ES-I3 (cell line): ENCODE results near the gene HMGB4.

Experiments used
- H3K36me3 ChIP-seq: 2 replicates; pipeline ENCODE4 v1.6.1; 2013; ENCODE audit warnings: mild to moderate bottlenecking, low read length, control low read depth, moderate library complexity; ENCODE audit not compliant: insufficient read depth
- H3K4me1 ChIP-seq: 2 replicates; pipeline ENCODE4 v1.6.1; 2013; ENCODE audit warnings: mild to moderate bottlenecking, control low read depth, low read length; ENCODE audit not compliant: insufficient read depth
- H3K9ac ChIP-seq: 2 replicates; pipeline ENCODE4 v1.6.1; 2013; ENCODE audit warnings: low read depth, mild to moderate bottlenecking, low read length, moderate library complexity
- H3K9me3 ChIP-seq: 2 replicates; pipeline ENCODE4 v1.6.1; 2013; ENCODE audit warnings: mild to moderate bottlenecking, low read length, moderate library complexity; ENCODE audit not compliant: control insufficient read depth, insufficient read depth

The HMGB4 gene

DNA sequence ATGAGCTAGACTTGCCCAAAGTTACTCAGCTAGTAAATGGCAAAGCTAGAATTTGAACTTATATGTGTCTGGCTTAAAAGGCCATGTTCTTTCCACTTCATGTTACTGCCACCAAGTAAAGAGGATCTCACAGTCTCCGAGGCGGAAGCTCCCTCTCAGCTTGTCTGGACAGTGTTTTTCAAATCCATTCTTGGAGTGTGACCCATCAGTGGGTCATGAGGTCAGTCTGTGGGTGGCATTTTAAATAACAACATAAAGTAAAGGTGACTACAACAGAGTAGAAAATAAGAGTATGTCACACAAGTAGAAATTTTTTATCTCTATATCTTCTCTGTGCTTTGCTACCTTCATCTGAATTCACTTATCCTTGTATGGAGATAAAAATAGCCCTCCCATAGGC is 3.2 kb upstream of the HMGB4 start:
- Histone ChIP-seq H3K9ac (no peak overlapping the region), H3K9me3 (no peaks in the 10 kb centered on the region), H3K4me1 (no peaks in the 10 kb centered on the region), H3K36me3 (no peaks in the 10 kb centered on the region)

DNA sequence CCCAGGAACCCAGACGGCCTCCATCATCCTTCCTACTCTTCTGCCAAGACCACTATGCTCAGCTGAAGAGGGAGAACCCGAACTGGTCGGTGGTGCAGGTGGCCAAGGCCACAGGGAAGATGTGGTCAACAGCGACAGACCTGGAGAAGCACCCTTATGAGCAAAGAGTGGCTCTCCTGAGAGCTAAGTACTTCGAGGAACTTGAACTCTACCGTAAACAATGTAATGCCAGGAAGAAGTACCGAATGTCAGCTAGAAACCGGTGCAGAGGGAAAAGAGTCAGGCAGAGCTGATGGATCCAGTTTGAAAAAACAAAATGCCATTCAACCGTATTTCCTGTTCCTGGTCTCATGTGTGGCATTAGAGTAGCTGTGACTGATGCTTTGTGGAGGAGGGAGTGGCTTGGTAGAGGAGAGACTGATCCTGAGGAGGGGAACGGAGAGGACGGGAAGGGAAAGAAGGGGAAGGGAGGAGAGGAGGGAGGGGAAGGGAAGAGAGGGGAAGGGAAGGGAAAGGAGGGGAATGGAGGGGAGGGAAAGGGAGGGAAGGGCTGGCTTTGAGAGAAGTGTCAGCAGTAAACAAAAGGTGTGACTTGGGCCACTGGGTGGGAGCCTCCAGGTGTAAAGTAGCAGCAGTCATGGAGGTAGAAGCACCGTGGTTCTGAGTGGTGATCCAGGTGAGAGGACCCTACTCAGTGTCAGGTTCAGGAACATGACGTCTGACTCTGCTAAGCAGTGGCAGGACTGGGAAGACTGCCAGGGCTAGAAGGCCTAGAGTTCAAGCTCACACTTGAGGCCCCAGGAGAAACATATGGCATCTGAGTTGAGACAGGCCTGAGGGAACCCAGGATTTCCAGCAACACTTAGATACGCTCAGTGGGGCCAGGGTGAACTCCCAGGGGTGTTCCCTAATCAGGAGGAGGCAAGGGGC is 846 bp downstream of the HMGB4 start:
- Histone ChIP-seq H3K36me3 (no peaks in the 10 kb centered on the region), H3K4me1 (no peaks in the 10 kb centered on the region), H3K9me3 (no peaks in the 10 kb centered on the region; the same call in 1 of the 2 replicates), H3K9ac (no peak overlapping the region)

DNA sequence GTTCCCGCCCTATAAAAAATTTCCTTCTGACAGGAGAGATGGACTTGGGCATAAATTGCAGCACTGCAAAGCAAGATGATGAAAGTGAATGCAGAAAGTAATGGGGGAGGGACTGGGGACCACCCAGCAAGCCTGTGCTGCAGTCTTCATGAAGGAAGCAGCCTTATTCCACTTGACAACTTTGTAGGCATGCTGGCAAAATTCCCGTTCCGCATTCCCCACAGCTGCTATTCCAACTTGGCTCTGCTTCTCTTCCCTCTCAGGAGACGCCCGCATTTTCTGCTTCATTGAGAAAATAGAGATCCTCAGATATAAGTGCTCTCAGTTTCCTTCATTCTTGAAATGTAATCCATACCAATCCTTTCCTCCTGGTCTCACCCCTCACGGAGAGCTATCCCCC is 2.4 kb downstream of the HMGB4 start:
- Histone ChIP-seq H3K9ac (no peak overlapping the region), H3K9me3 (no peaks in the 10 kb centered on the region; the same call in 1 of the 2 replicates), H3K36me3 (no peaks in the 10 kb centered on the region), H3K4me1 (no peaks in the 10 kb centered on the region)

DNA sequence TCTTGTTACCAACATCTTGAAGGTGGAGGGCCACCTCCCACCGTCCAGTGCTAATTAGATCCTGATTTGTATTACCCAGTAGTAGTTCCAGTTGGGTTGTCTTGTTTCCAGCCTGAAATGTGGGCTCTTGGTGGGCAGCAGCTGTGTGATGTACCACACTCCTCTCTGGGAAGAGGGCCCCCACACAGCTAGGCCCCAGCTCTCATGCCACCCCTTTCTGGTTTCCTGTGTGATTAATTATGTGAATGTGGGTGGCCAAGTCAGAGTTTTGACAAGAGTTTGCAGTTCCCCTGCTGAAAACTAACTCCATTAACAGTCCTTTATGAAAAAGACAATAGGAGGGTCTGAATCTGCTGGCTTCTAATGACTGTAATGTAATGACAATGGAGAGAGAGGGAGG is 3.8 kb downstream of the HMGB4 start:
- no peaks in the 10 kb centered on the region for H3K36me3 ChIP-seq

DNA sequence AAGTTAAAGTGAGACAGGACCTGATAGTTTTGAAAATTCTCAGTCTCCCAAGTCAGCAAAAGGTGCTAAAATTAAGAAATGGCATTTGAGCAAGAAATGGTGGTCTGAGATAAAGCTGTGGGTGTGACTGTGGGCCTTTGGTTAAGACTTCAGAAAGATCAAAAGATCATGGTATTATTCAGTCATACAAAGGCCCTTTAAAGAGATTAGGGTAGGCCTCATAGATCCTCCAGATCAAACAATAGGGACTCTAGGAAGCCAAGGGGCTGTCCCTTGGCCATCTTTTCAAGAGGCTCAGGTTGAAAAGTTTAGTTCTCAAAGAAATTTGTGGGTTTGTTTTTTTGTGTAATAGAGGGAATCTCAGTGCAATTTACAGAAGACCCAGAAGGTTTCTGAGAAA is 8.4 kb downstream of the HMGB4 start:
- Histone ChIP-seq H3K4me1 (no peaks in the 10 kb centered on the region), H3K36me3 (no peaks in the 10 kb centered on the region), H3K9ac (no peak overlapping the region), H3K9me3 (no peaks in the 10 kb centered on the region; the same call in 1 of the 2 replicates)

More for the DNA sequence above, 3.8 kb downstream of the HMGB4 start:
- Histone ChIP-seq H3K9me3 (no peaks in the 10 kb centered on the region; the same call in 1 of the 2 replicates), H3K4me1 (no peaks in the 10 kb centered on the region), H3K9ac (no peak overlapping the region)

DNA sequence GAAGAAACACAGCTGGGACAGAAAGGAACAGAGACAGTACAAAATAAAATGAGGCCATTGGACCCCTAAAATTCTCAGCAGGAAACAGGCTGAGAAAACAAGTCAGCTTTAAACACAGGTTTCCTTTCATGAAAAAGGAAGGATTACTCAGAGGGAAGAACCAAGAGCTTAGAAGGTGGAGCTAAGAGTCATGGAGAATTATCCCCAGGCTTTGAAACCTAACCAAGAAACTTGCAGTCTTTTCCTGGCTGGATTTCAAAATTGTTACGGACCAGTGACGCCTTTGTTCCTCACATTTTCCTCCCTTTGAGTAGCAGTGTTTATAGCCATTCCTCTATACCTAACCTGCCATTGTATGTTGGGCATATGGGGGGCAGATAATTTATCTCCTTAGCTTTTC is 8.8 kb downstream of the HMGB4 start:
- no peaks in the 10 kb centered on the region for H3K4me1 ChIP-seq
- H3K36me3 ChIP-seq, result no peaks in the 10 kb centered on the region
- H3K9me3 ChIP-seq, result no peaks in the 10 kb centered on the region
- no peak overlapping the region for H3K9ac ChIP-seq

DNA sequence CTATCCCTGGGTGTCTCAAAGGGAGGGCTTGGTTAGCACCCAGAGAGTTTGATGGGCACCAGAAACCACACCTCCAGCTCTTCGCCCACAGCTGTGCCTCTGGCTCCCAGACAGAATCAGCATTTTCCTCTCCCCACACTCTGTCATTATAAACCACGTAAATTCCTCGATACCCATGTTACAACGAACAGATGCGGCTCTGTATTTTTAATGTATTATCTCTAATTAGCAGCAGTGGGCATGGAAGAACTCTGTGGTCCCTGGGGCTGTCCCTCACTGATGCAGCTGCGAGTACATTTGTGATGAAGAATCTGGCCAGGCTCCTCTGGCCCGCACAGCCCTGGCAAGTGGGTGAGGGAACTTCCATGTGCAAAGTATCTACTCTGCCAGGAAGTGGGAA is 10.8 kb downstream of the HMGB4 start:
- no peaks in the 10 kb centered on the region for H3K4me1 ChIP-seq
- no peaks in the 10 kb centered on the region for H3K36me3 ChIP-seq
- no peak overlapping the region for H3K9ac ChIP-seq
- H3K9me3 ChIP-seq, result no peaks in the 10 kb centered on the region; the same call in 1 of the 2 replicates

DNA sequence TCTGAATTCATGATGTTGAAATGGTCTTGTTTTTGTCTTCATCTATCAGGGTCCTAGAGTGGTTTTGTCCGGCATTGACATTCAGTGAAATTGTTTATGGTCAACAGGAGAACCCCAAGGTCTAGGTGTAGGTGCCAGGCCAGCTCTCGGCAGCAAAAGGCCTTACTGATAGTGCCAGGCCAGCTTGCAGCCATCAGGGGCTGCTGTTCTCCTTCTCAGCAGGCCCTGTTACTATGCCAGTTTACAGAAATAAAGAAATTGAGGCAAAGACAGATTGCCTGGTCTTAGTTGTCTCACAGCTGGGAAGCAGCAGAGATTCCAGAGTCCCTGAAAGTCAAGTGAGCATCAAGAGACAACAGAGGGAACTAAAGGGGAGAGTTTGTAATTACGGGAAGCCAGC is 12.0 kb downstream of the HMGB4 start:
- Histone ChIP-seq H3K9ac (no peak overlapping the region), H3K4me1 (no peaks in the 10 kb centered on the region), H3K9me3 (no peaks in the 10 kb centered on the region; the same call in 1 of the 2 replicates), H3K36me3 (no peaks in the 10 kb centered on the region)

DNA sequence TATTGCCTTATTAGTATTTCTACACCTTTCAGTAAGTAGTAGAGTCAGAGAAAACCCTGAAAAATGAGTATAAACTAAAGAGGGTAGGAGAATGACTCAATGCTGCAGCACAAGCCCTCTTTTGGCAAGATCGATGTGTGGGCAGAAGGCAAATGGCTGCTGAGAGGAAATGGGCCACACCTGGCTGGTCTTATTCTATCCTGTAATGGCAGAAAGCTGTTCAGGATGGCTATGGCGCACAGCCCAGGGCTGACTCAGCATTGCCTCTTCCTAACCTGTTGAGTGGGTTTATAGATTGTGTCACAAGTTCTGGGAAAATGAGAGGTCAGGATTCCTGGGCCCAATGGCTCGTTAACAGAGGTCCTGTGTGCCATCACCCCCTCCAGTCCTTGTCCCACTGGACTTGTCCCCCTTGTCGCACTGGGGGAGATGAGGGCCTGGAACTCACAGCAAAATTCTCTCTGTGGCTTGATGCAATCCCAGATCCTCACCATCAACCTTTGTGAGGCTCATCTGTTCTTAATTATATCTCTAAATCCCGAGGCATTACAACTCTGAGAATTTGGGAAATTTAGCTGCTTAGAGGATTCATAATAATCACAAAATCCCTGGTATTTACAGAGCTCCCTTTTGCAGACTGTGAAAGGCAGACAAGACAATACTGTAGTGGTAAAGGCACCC is 13.2 kb downstream of the HMGB4 start:
- H3K9me3 ChIP-seq, result no peaks in the 10 kb centered on the region; the same call in 1 of the 2 replicates
- H3K9ac ChIP-seq, result no peak overlapping the region
- H3K36me3 ChIP-seq, result no peaks in the 10 kb centered on the region
- H3K4me1 ChIP-seq, result no peaks in the 10 kb centered on the region

DNA sequence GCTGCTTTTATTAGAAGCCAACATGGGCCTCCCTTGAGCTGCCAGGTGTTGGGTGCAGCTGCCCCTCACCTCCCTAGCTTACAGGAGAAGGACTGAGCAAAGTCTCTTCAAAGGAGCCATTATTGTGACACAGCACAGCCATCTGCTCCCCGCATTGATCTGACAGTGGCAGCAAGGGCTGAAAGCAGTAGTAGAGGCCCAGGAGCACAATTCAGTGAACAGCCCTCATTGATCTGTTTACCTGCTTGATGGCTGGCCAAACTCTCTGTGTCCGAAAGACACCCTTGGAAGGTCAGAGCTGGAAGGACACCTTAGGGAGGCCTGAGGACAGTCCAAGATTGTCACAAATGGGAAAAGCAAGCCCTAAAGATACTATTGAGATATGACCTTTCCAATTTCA is 14.5 kb downstream of the HMGB4 start:
- Histone ChIP-seq H3K4me1 (no peaks in the 10 kb centered on the region), H3K9me3 (no peaks in the 10 kb centered on the region; the same call in 1 of the 2 replicates), H3K36me3 (no peaks in the 10 kb centered on the region), H3K9ac (no peak overlapping the region)

DNA sequence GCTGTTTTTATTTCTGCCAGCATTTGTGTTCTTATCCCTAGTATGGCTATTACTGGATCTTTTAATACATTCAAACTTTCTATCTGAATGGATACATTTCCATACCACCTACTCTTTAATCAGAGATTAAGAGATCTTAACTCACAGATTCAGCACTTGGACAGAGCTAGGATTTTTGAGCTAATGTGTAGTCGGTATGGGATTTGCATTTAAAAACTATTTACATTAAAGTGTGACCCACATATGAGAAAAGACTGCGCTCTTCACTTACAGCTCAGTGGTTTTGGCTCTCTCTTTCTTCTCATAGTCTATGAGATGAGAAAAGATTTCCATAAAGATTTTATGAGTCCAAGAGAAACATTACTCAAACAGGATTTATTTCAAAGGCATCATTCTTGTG is 16.4 kb downstream of the HMGB4 start:
- H3K36me3 ChIP-seq, result no peaks in the 10 kb centered on the region
- no peak overlapping the region for H3K9ac ChIP-seq
- H3K4me1 ChIP-seq, result no peaks in the 10 kb centered on the region
- no peaks in the 10 kb centered on the region; the same call in 1 of the 2 replicates for H3K9me3 ChIP-seq

DNA sequence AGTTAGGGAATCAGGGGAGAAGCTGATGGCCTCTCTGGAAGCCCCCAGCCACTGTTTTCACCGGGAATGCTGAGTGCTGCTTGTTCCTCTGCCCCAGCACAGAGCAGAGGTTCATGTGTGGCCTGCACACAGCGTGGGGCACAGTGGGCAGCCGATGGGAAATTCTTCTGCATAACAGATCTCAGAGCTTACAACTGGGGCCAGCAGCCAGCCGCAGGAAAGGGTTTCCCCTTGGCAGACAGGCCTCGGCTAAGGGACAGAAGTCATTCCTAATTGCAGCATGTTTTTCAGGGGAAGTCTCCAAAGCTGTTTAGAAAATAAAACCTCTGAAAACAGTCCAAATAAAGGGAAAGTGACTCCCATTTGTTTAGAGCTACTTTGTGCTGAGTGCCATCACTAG is 22.6 kb downstream of the HMGB4 start:
- H3K9me3 ChIP-seq, result no peaks in the 10 kb centered on the region
- H3K4me1 ChIP-seq, result no peaks in the 10 kb centered on the region
- no peaks in the 10 kb centered on the region for H3K36me3 ChIP-seq
- no peak overlapping the region for H3K9ac ChIP-seq

DNA sequence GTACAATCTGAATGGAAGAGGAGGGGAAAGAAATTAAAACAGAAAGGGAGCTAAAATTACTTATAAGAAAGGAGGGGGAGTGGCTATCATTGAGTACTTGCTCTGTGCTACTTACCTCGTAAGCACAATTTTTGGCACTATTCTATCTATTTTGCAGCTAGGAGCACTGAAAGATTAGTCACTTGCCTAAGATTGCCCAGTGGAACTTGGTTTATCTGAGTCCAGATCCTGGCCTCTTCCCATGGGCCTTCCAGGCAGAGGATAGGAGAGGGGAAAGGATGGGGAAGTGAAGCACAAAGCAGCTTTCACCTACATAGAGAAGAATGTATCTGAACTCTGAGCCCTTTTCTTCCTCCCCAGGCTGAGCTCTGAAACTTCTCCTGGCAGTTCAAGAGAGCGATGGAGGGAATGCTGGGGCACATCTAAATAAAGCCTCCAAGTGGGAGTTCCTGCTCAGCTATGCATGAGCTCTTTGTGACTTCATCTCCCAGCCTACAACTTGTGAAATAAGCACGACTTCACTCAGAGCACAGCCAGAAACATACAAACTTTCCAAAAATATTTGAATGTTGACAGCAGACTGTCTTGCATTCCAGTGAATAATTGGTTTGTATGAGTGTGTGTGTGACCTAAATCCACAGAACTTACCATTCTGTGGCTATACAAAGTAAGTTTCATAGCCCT is 29.4 kb downstream of the HMGB4 start:
- Histone ChIP-seq H3K4me1 (no peaks in the 10 kb centered on the region), H3K36me3 (no peaks in the 10 kb centered on the region), H3K9me3 (no peaks in the 10 kb centered on the region), H3K9ac (no peak overlapping the region)

DNA sequence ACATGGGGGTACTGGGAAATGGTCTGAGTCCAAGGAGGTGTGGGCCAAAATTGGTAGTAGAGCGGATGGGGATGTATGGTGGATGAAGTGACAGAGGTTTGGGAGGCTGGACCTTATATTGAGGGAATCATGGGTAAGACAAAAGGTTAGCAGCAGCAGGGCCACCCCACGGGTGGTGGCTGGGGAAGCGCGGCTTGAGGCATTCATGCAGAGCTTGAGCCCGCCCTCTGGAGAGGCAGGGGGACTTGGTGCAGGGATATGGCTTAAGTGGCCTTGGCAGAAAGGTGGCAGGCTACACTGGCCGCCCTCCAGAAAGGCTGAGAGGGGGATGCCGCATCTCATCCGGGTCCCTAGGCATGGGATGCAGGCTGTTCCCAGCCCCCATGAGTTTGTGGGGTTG is 31.5 kb downstream of the HMGB4 start:
- no peaks in the 10 kb centered on the region for H3K36me3 ChIP-seq

More for the DNA sequence above, 31.5 kb downstream of the HMGB4 start:
- Histone ChIP-seq H3K4me1 (no peaks in the 10 kb centered on the region), H3K9ac (no peak overlapping the region), H3K9me3 (no peaks in the 10 kb centered on the region)
